Liver (tissue), 9 donors: Measurements from ENCODE around the gene NTM. TPM values are rescaled to one million over a fixed set of nuclear protein-coding genes. Genes with fewer than 3 reads are reported as not detected.

ENCODE experiments used
- DNase-seq: peaks from one replicate; pipeline ENCODE4 v3.0.0-alpha.2; 2017; ENCODE audit warnings: low spot score
- H3K27ac ChIP-seq, 2 donors: one replicate each; pipeline ENCODE4 v1.7.0; 2013; ENCODE audit warnings: inconsistent platforms in 2 of 2, low read length in 2 of 2, control low read depth in 1 of 2, low read depth in 1 of 2, mild to moderate bottlenecking in 1 of 2
- H3K27me3 ChIP-seq, 4 donors: one replicate each; pipeline versions ENCODE4 v1.6.1 to v1.7.0; 2013; ENCODE audit warnings: low read length in 3 of 4, inconsistent platforms in 1 of 4, mild to moderate bottlenecking in 1 of 4, moderate library complexity in 1 of 4; ENCODE audit not compliant: control insufficient read depth in 4 of 4, insufficient read depth in 4 of 4
- H3K36me3 ChIP-seq, 4 donors: one replicate each; pipeline versions ENCODE4 v1.6.1 to v1.7.0; 2013; ENCODE audit warnings: low read length in 3 of 4, mild to moderate bottlenecking in 3 of 4, low read depth in 1 of 4, moderate library complexity in 1 of 4; ENCODE audit not compliant: control insufficient read depth in 4 of 4, insufficient read depth in 3 of 4
- H3K4me1 ChIP-seq, 4 donors: one replicate each; pipeline versions ENCODE4 v1.6.1 to v1.7.0; 2013; ENCODE audit warnings: low read length in 3 of 4, mild to moderate bottlenecking in 3 of 4, moderate library complexity in 1 of 4; ENCODE audit not compliant: control insufficient read depth in 4 of 4, insufficient read depth in 4 of 4
- H3K4me3 ChIP-seq, 3 donors: one replicate each; pipeline versions ENCODE4 v1.6.1 to v1.7.0; 2013; ENCODE audit warnings: low read length in 3 of 3, control low read depth in 1 of 3, low read depth in 1 of 3, mild to moderate bottlenecking in 1 of 3
- H3K9ac ChIP-seq, 2 donors: one replicate each; pipeline ENCODE4 v1.7.0; 2013; ENCODE audit warnings: low read length in 2 of 2, mild to moderate bottlenecking in 2 of 2, moderate library complexity in 2 of 2, control low read depth in 1 of 2, low read depth in 1 of 2
- H3K9me3 ChIP-seq, 4 donors: one replicate each; pipeline versions ENCODE4 v1.6.1 to v1.7.0; 2013; ENCODE audit warnings: low read length in 3 of 4; ENCODE audit not compliant: control insufficient read depth in 4 of 4
- ATF3 ChIP-seq: IDR thresholded peaks from 2 replicates; pipeline ENCODE4 v1.6.1; 2016; ENCODE audit warnings: antibody characterized with exemption
- CTCF ChIP-seq: fragments of 150-350 bp; IDR thresholded peaks from 2 replicates; pipeline ENCODE4 v1.5.1; 2017; ENCODE audit warnings: improper control_type of control experiment, low read depth, low read length; ENCODE audit not compliant: missing input control
- EGR1 ChIP-seq, 2 donors: IDR thresholded peaks; 2 replicates each; pipeline ENCODE4 v1.6.1; 2016 to 2018; ENCODE audit warnings: antibody characterized with exemption in 2 of 2, low read depth in 2 of 2
- FOXA1 ChIP-seq: IDR thresholded peaks from 2 replicates; pipeline ENCODE4 v1.6.1; 2016; ENCODE audit warnings: antibody characterized with exemption
- FOXA2 ChIP-seq: IDR thresholded peaks from 2 replicates; pipeline ENCODE4 v1.6.1; 2016; ENCODE audit warnings: antibody characterized with exemption
- GABPA ChIP-seq, 2 donors: IDR thresholded peaks in 1 of 2; conservative IDR thresholded peaks in 1 of 2; 2 replicates each; pipeline ENCODE4 v1.6.1; 2016; ENCODE audit warnings: antibody characterized with exemption in 2 of 2, mild to moderate bottlenecking in 1 of 2, moderate library complexity in 1 of 2
- HNF4A ChIP-seq, 2 donors: conservative IDR thresholded peaks; 2 replicates each; pipeline ENCODE4 v1.6.1; 2016; ENCODE audit warnings: antibody characterized with exemption in 2 of 2, mild to moderate bottlenecking in 2 of 2
- HNF4G ChIP-seq: IDR thresholded peaks from 2 replicates; pipeline ENCODE4 v1.6.1; 2016; ENCODE audit warnings: antibody characterized with exemption
- JUND ChIP-seq, 2 donors: IDR thresholded peaks; 2 replicates each; pipeline ENCODE4 v1.6.1; 2016; ENCODE audit warnings: antibody characterized with exemption in 2 of 2
- MAX ChIP-seq: IDR thresholded peaks from 2 replicates; pipeline ENCODE4 v1.6.1; 2016; ENCODE audit warnings: antibody characterized with exemption
- NR2F2 ChIP-seq: IDR thresholded peaks from 2 replicates; pipeline ENCODE4 v1.6.1; 2016; ENCODE audit warnings: antibody characterized with exemption
- RAD21 ChIP-seq, 2 donors: IDR thresholded peaks; 2 replicates each; pipeline ENCODE4 v1.6.1; 2016; ENCODE audit warnings: antibody characterized with exemption in 2 of 2, mild to moderate bottlenecking in 2 of 2
- REST ChIP-seq: IDR thresholded peaks from 2 replicates; pipeline ENCODE4 v1.6.1; 2016; ENCODE audit warnings: antibody characterized with exemption, mild to moderate bottlenecking
- RXRA ChIP-seq, 2 donors: IDR thresholded peaks; 2 replicates each; pipeline ENCODE4 v1.6.1; 2017 to 2018; ENCODE audit warnings: antibody characterized with exemption in 2 of 2, mild to moderate bottlenecking in 1 of 2
- SP1 ChIP-seq: IDR thresholded peaks from 2 replicates; pipeline ENCODE4 v1.6.1; 2018; ENCODE audit warnings: antibody characterized with exemption, mild to moderate bottlenecking
- TAF1 ChIP-seq: conservative IDR thresholded peaks from 2 replicates; pipeline ENCODE4 v1.6.1; 2016; ENCODE audit warnings: antibody characterized with exemption, mild to moderate bottlenecking
- YY1 ChIP-seq: IDR thresholded peaks from 2 replicates; pipeline ENCODE4 v1.6.1; 2016; ENCODE audit warnings: antibody characterized with exemption, mild to moderate bottlenecking
- ZBTB33 ChIP-seq: IDR thresholded peaks from 2 replicates; pipeline ENCODE4 v1.6.1; 2016; ENCODE audit warnings: antibody characterized with exemption
- WGBS: extraction: QIAGEN DNeasy Blood & Tissue Kit; methylation state at CpG from one replicate; pipeline ENCODE4 v1.1.7; 2013; 5-methylcytosine and 5-hydroxymethylcytosine counted together
- polyA plus RNA-seq, 2 donors: library from polyadenylated mRNA; stranded (reverse) in 1 of 2; unstranded in 1 of 2; fragments of 200-250 nt in 1 of 2; fragments of >200 nt in 1 of 2; fragmentation: Nextera tagmentation in 1 of 2; extraction: Ambion mirVana in 1 of 2; gene quantifications; one replicate each; pipeline versions ENCODE4 v1.2.1 to v1.2.3, GENCODE V29; 2013 to 2015
- total RNA-seq, 2 donors: library from RNA; depleted of rRNA; stranded (reverse); fragments of >200 nt; gene quantifications; one replicate each; pipeline ENCODE4 v1.2.3, GENCODE V29; 2014
- donor health status: healthy.
- donor health status: healthy.
- donor health status: healthy.
- donor health status: healthy.
- donor health status: healthy.

NTM gene
- total and polyA plus RNA-seq, 4 donors = 0.08 to 1.1 (median 0.08) TPM; not detected in 1

GRCh38 chr11:132244846-132245245 is 874.4 kb downstream of the NTM start:
- Histone ChIP-seq H3K27me3 (no peaks in the 10 kb centered on the region), H3K4me3 (no peak overlapping the region), H3K9ac (no peak overlapping the region), H3K27ac (no peak overlapping the region), H3K4me1 (no peaks in the 10 kb centered on the region), H3K9me3 (no peaks in the 10 kb centered on the region), H3K36me3 (no peaks in the 10 kb centered on the region)
- WGBS = 90% methylated on average over 13 of the region's 13 CpGs
- TF ChIP-seq SP1 (no peak), FOXA1 (no peak), TAF1 (no peak)
- DNase-seq = no peak

- H3K27ac ChIP-seq = no peak overlapping the region
- no peak overlapping the region for H3K9ac ChIP-seq
- no peak overlapping the region for H3K4me3 ChIP-seq
- H3K4me1 ChIP-seq = no peaks in the 10 kb centered on the region
- whole genome bisulfite sequencing = 89% methylated on average over 33 of the region's 33 CpGs
- no peak for DNase-seq
- H3K27me3 ChIP-seq = no peaks in the 10 kb centered on the region
- TF ChIP-seq RAD21 (IDR thresholded peaks at IDR 0.05) (no peak), JUND (IDR thresholded peaks at IDR 0.05) (no peak), GABPA (IDR thresholded peaks at IDR 0.05 in 1 of 2, conservative IDR thresholded peaks at IDR 0.05 in 1 of 2) (no peak), CTCF (no peak), EGR1 (IDR thresholded peaks at IDR 0.05; ENCODE audit: low read depth in 2 of 2) (no peak), YY1 (no peak), REST (no peak), FOXA1 (no peak), MAX (no peak), ZBTB33 (no peak), HNF4G (no peak), ATF3 (no peak), RXRA (IDR thresholded peaks at IDR 0.05) (no peak), SP1 (no peak), NR2F2 (no peak), TAF1 (no peak), HNF4A (conservative IDR thresholded peaks at IDR 0.05) (no peak), FOXA2 (no peak)
- no peaks in the 10 kb centered on the region for H3K9me3 ChIP-seq
- no peaks in the 10 kb centered on the region for H3K36me3 ChIP-seq
Measured at GRCh38 chr11:132245403-132246385, 875.3 kb downstream of the NTM start.
